HT-29 (cell line): ENCODE results near the gene ORM1. TPM values are rescaled to one million over a fixed set of nuclear protein-coding genes. Genes with fewer than 3 reads are reported as not detected.

Experiments used
- DNase-seq: peaks from one replicate; pipeline ENCODE4 v3.0.0-alpha.2; 2015; ENCODE audit warnings: low spot score
- total RNA-seq: library from RNA; depleted of rRNA; stranded (reverse); fragments of >200 nt; shearing (Covaris generic); gene quantifications from 2 replicates; pipeline ENCODE4 v1.2.3, GENCODE V29; 2014

Gene ORM1
- total RNA-seq, 1 experiment from 2014 or later, result not detected

GRCh38 chr9:114364134-114365041 lies 41.5 kb downstream of the ORM1 start:
- no peak for DNase-seq

GRCh38 chr9:114365194-114365593 lies 42.3 kb downstream of the ORM1 start:
- DNase-seq, result no peak

GRCh38 chr9:114366334-114367128 lies 43.6 kb downstream of the ORM1 start:
- DNase-seq, result no peak

- DNase-seq, result no peak
These were observed 44.5 kb downstream of the ORM1 start for GRCh38 chr9:114367366-114367765.

GRCh38 chr9:114367772-114368569 lies 45.1 kb downstream of the ORM1 start:
- no peak for DNase-seq

GRCh38 chr9:114369216-114370130 lies 46.6 kb downstream of the ORM1 start:
- no peak for DNase-seq

- DNase-seq, result no peak
These were observed 47.5 kb downstream of the ORM1 start for GRCh38 chr9:114370251-114370967.

GRCh38 chr9:114370968-114371320 lies 48.0 kb downstream of the ORM1 start:
- no peak for DNase-seq

GRCh38 chr9:114371343-114371944 lies 48.5 kb downstream of the ORM1 start:
- DNase-seq, result no peak

- DNase-seq, result no peak
These were observed 49.3 kb downstream of the ORM1 start for GRCh38 chr9:114371973-114372917.

- no peak for DNase-seq
These were observed 50.1 kb downstream of the ORM1 start for GRCh38 chr9:114372921-114373448.

GRCh38 chr9:114373960-114374730 lies 51.2 kb downstream of the ORM1 start:
- no peak for DNase-seq

- no peak for DNase-seq
These were observed 52.0 kb downstream of the ORM1 start for GRCh38 chr9:114374936-114375335.

GRCh38 chr9:114375386-114376175 lies 52.7 kb downstream of the ORM1 start:
- no peak for DNase-seq
